ENCODE measurements around the gene DNAI1. TPM values are rescaled to one million over a fixed set of nuclear protein-coding genes. Genes with fewer than 3 reads are reported as not detected.
A peak's percentile ranks its signal among the peaks of the same experiment; 100 is the strongest.

Gene DNAI1
- total RNA-seq, 1 experiment from 2014 or later, result not detected

DNA sequence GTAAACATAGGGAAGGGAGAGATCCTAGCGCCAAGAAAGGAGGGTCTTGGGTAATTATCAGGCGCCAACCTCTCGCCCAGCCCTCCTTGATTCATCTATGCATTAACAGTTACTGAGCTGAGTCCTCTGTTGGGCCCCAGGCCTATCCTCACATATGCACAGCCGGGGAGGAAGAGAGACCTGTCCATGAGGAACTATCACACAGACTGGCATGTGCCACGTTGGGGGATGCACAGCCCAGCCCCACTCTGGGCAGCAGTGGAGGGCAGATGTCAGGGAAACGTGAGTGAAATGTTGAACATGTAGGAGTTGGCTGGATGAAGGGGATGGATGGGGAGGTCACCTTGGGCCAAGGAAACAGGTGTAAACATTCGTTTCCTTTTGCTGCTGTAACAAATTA is 82.9 kb downstream of the DNAI1 start:
- no peak for DNase-seq (ENCODE audit: low read depth)

DNA sequence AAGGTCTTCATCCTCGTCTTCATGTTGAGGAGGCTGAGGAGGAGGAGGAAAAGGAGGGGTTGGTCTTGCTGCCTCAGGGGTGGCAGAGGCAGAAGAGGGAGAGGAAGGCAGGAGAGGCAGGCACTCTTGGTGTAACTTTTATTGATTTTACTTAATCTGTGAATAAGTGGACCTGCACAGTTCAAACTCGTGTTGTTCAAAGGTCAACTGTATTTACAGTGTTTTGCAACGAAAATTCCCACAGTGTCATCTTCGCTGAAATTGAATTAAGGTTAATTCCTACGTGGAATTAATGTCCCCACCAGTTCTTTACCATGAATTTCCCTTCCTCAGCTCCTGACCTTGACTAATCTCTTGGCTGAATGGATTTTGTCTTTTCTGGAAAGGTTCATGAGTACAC is 85.4 kb downstream of the DNAI1 start:
- no peak for DNase-seq (ENCODE audit: low read depth)

GRCh38 chr9:34545497-34545896 is 86.9 kb downstream of the DNAI1 start:
- no peak for DNase-seq (ENCODE audit: low read depth)

DNA sequence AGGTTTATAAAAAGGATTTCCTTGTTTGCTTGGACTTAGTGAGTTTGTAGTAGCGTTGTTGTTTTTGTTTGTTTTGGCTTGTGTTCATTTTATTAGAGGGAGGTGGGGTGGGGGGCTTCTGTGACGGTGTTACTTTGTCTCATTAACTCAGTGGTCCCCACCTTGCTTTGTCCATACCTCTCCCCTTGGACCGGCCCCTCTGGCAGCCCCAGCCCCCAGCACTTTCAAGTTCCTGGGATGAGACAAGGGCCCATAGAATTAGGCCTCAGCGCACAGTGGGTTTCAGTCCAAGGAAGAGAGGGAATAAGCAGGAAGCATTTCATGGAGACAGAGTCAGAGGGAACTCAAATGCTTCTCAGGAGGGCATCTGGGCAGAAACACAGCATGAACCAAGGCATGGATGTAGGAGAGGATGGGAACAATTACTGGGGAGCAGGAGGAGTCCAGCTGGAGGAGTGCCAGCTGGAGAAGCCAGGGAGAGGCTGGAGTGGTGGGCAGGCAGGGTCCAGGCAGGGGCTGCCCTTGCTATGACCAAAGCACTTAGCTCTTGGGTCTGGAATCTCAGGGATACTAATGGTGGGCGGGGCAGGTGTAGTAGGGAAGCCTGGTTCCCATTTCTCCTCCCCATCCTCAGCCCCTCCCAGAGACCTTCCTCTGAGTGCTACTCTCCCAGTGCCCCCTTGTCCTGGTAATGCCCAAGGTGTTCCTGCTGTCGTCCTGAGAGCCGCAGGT is 87.7 kb downstream of the DNAI1 start:
- no peak for DNase-seq (ENCODE audit: low read depth)

DNA sequence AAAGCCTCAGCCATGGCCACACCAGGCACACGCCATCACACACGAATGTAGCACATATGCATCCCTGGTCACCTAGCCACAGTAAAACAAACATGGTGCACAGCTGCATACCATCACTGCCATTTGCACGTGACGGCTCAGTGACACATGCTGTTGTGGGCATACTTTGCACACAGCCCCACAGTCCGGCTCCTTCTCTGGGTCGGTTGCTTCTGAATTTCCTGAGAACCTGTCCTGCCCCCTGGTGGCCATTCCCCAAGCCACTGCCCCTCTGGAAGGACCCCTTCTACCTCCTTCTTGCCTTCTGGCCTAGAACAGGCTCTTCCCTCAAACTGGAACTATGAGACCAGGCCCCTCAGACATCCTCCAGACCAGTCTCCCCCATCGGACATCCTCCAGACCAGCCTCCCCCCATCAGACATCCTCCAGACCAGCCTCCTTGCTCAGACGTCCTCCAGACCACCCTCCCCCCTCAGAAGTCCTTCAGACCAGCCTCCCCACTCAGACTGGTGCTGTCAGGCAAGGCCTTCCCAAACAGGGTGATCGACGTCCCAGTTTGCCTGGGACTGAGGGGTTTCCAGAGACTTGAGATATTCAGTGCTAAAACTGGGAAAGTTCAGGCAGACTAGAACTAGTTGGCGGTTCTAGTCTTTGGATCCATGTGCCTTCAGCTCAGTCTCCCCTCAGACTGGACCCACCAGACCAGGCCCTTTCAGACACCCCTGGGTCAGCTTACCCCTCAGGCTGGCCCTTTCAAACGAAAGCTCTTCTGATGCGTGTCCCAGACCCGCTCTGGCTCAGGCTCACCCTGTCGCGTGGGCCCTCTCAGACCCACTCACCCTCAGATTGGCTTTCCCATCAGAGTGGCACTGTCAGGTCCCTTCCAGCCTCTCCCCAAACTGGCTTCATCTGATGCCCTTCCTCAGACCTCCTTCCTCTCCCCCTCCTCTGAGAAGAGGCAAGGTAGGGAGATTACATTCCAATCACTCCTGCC is 88.5 kb downstream of the DNAI1 start:
- DNase-seq (ENCODE audit: low read depth), result peak; percentile 73

DNA sequence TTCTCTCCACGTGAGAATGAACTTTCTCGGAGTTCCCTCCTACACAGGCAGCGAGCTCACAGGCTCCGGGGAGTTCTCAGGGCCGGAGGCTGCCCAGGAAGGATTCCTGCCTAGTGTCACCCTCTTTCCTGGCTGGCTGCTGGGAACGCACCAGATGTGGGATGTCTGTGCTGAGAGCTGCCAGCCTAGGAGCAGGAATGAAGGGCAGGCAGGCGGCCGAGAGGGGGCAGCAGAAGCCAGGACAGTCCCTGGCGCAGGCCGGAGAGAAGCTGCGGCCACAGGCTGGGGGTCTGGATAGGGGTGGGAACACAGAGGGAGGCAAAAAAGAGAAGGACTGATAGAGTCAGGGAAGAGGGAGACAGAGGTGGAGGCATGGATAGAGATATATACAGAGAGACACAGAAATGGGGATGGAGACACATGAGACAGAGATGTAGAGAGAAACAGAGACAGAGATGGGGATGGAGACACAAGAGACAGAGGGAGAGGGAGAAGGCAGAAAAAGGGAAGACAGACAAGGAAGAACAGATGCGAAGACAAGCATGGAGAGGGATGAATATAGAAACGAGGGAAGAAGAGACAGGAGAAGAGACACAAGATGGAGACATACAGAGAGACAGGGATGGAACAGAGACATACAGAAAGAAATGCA is 89.5 kb downstream of the DNAI1 start:
- peak; percentile 53 for DNase-seq (ENCODE audit: low read depth)

- no peak for DNase-seq (ENCODE audit: low read depth)
Measured at GRCh38 chr9:34549407-34549732, 90.8 kb downstream of the DNAI1 start.

- DNase-seq (ENCODE audit: low read depth), result no peak
Measured at GRCh38 chr9:34550016-34550680, 91.5 kb downstream of the DNAI1 start.

DNA sequence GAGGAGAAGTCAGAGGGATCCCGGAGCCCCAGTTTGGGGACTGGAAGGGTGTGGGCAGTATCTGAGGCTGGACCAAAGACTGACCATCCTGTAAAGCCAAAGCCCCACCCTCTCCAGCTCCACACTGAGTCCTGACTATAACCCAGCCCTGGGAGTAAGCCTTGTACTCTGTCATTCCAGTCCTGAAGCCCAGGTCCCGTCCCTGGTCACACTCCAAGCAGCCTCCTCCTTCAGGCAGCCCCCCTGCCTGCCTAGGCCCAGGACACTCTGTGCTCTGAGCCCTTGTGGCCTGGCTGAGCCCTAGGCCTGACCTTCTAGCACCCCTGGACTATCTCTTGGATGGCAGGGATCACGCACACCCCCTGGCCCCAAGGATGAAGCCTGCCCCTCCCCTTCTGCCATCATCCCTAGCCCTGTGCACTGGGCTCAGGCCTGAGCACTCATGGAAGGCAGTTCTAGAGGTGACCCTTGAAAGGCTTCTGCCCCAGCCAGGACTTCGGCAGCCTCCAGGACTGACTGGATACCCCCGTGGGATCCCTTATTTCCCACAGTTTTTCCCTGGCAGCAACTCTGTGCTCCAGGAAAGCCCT is 92.2 kb downstream of the DNAI1 start:
- no peak for DNase-seq (ENCODE audit: low read depth)

DNA sequence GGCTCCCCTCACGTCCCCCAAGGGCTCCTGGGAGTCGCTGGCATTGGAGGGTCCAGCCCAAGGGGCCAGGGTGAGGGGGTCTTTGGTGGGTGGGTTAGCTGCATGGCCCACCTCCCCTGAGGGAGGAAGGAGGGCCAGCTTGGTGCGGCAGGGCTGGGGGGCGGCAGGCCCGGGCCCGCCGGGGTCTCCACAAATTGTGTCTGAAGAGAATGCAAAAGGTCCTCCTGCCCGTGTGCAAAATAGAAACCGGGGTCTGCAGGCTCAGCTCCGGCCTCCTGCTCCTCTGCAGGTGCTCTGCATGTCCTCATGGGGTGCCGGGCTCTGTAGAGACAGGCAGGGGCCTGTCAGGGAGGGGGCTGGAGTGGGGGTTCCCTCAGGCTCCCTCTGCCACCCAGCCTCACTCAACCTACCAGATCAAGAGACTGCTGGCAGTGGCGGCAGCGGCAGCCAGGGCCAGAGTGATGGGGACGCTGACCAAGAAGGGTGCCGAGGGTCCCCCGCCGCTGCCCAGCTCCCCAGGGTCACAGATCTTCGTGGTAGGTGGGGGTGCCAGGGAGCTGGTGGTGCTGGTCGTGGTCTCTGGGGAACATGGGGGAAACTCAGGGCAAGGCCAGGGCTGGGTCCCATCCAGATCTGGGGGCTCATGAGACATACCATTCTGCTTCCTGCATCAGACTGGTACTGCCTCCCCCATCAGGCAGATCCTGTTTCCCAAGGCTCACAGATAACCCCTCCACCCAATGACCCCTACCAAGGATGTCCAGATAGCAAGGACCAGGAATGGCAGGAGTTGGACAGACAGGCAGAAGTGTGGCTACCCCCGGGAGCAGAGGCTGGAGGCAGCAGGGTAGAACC is 93.4 kb downstream of the DNAI1 start:
- no peak for DNase-seq (ENCODE audit: low read depth)

DNA sequence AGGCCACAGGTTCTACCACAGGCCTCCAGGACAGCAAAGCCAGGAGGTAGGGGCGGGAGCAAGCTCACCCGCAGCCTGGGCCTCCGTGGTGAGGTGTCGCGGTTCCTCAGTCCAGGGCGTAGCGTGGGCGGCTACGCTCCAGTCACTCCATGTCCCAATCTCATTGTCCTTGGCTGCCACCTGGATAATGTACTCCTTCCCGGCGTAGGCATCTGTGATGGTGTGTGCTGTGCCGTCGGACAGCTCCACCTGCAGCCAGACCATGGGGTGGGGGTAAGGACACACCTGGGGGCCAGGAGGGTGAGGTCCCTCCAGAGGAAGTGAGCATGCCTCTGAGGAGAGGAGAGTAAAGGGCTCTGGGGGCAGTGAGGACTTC is 94.0 kb downstream of the DNAI1 start:
- no peak for DNase-seq (ENCODE audit: low read depth)

DNA sequence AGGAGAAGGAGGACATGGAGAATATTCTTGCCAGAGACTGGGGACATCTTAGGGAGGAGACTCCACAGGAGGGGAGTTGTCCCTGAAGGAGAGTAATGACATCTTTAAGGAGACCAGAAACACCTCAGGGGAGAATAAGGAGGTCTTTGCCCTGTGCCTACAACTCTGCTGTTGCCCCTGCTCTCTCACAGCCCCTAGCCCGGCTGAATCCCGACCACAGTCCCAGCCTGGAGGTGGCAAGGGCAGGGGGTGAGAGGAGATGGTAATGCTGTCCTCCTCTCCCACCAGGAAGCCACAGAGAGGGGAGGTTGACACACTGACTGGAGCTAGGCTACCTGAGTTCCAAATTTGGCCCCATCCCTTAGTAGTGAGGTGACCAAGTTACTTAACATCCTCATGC is 94.4 kb downstream of the DNAI1 start:
- DNase-seq (ENCODE audit: low read depth), result no peak

DNA sequence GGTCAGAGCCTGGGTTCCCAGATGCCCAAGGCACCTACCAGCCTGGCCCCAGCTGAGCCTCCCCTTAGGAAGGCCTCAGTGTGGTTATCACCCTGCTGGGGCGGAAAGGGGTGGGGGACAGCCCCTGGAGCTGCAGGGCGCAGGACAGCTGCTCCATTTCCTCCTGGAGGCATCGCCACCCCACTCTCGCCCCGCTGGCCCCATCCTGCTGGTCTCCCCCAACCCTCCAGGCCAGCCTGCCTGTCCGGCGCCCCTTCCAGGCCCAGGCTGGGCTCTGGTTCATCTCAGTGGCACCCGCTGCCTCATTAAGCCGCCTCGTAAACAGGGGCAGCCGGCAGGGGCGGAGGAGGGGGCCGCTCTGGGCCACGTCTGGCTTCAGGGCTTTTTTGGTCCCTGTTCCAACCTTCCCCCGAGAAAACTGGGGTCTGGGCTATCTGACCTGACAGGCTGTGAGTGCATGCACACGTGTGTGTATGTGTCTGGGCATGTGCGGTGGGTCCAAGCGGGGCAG is 95.0 kb downstream of the DNAI1 start:
- DNase-seq (ENCODE audit: low read depth), result no peak

GRCh38 chr9:34554211-34555001 is 95.8 kb downstream of the DNAI1 start:
- no peak for DNase-seq (ENCODE audit: low read depth)

DNA sequence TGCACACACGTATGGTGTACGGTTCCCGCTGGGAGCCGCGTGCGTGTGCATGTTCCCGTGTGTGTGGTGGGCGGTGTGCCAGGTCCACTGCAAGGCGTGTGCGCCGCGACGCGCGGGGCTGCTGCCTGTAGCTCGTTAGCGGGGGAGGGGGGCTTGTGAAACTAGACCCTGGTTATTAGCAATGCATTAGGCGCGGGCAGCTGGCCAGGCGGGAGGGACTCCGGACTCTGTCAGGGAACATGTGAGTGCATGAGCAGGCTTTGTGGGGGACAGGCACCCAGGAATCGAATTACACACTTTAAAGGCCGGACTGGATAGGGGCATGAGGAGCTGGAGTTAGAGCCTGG is 96.4 kb downstream of the DNAI1 start:
- DNase-seq (ENCODE audit: low read depth), result no peak

GRCh38 chr9:34555500-34555899 is 96.9 kb downstream of the DNAI1 start:
- no peak for DNase-seq (ENCODE audit: low read depth)

DNA sequence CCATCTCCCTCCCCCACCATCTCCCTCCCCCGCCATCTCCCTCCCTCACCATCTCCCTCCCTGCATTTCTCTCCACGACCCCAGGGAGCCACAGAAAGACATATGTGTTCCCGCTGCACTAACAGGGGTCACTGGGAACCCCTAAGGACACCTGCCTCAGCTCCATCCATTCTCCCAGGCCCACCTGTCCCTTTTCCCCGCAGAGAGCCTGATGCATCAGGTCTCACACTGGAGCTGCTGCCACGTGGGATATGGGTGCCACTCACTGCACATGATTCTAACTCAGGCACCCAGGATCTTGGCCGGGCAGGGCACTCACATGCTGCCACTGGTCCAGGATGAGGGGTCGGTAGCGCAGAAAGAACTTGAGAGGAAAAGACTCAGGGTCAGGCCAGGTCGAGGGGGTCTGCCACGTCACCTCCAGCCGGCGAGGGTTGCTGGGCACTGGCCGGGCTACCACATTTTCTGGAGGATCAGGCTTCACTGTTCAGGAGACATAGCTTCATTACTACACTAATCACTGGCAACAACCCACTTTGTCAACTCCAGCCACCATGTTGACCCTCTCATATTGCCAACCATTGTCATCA is 97.4 kb downstream of the DNAI1 start:
- DNase-seq (ENCODE audit: low read depth), result no peak

DNA sequence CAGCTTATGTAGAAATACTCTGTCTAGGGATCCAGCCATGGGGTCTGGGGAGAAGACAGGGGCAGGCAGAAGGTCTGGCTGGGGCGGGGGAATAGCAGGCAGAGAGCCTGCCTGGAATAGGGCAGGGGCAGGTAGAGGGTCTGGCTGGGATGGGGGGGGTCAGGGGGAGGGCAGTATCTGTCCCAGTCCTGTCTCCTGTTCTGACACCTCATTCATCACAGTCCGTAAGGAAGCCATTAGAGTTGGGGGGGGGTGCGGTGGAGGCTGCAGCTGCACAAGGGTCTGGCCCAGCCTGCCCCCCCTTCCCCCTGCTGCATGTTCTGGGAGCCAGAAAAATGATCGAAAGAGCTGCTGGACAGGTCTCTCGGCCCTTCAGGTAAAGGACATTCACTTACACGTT is 98.3 kb downstream of the DNAI1 start:
- DNase-seq (ENCODE audit: low read depth), result no peak

Measured in M059J (cell line).